SKM-1 treated with dmso at 0.1 percent for 144 hours (cell line): Measurements from ENCODE around the gene PLEKHM1.
"Not testable (repeated sequence)": the region's sequence is repeated elsewhere in the genome, so short reads cannot be mapped to it uniquely, and the experiment has no call there.

Experiments
- DNase-seq: peaks from one replicate; lab custom pipeline; 2025; ENCODE audit not compliant: unreplicated experiment; lab: John Stamatoyannopoulos, UW

The PLEKHM1 gene

GRCh38 chr17:45461524-45462327, 28.8 kb downstream of the PLEKHM1 start:
- DNase-seq, result not testable (repeated sequence)

- DNase-seq, result not testable (repeated sequence)
These were observed 30.1 kb downstream of the PLEKHM1 start for GRCh38 chr17:45460422-45460821.

- not testable (repeated sequence) for DNase-seq
These were observed 36.2 kb downstream of the PLEKHM1 start for GRCh38 chr17:45454341-45454740.

GRCh38 chr17:45453731-45454130, 36.8 kb downstream of the PLEKHM1 start:
- DNase-seq, result not testable (repeated sequence)

- not testable (repeated sequence) for DNase-seq
These were observed 37.3 kb downstream of the PLEKHM1 start for GRCh38 chr17:45453225-45453534.

- DNase-seq, result not testable (repeated sequence)
These were observed 37.9 kb downstream of the PLEKHM1 start for GRCh38 chr17:45452329-45453224.

GRCh38 chr17:45451660-45452059, 38.9 kb downstream of the PLEKHM1 start:
- not testable (repeated sequence) for DNase-seq

GRCh38 chr17:45451131-45451530, 39.4 kb downstream of the PLEKHM1 start:
- DNase-seq, result no peak

- DNase-seq, result not testable (repeated sequence)
These were observed 40.7 kb downstream of the PLEKHM1 start for GRCh38 chr17:45449708-45450329.

- not testable (repeated sequence) for DNase-seq
These were observed 41.3 kb downstream of the PLEKHM1 start for GRCh38 chr17:45449260-45449659.

- DNase-seq, result not testable (repeated sequence)
These were observed 42.0 kb downstream of the PLEKHM1 start for GRCh38 chr17:45448483-45448882.

- DNase-seq, result not testable (repeated sequence)
These were observed 42.5 kb downstream of the PLEKHM1 start for GRCh38 chr17:45448066-45448465.

GRCh38 chr17:45447650-45448049, 42.9 kb downstream of the PLEKHM1 start:
- DNase-seq, result not testable (repeated sequence)

- DNase-seq, result not testable (repeated sequence)
These were observed 43.5 kb downstream of the PLEKHM1 start for GRCh38 chr17:45446872-45447625.

- DNase-seq, result not testable (repeated sequence)
These were observed 44.4 kb downstream of the PLEKHM1 start for GRCh38 chr17:45445901-45446743.

- not testable (repeated sequence) for DNase-seq
These were observed 45.4 kb downstream of the PLEKHM1 start for GRCh38 chr17:45444856-45445820.

- not testable (repeated sequence) for DNase-seq
These were observed 46.2 kb downstream of the PLEKHM1 start for GRCh38 chr17:45444301-45444700.
